H1 (cell line): ENCODE results near the gene TCN2. TPM values are rescaled to one million over a fixed set of nuclear protein-coding genes. Genes with fewer than 3 reads are reported as not detected.

ENCODE experiments used
- CTCF ChIA-PET: fragments of 300-600 bp; sonication (Branson Sonifier 250); formaldehyde crosslinking; loops from one replicate; lab custom pipeline; 2021; ENCODE audit not compliant: partially characterized antibody; lab: Charles Lee
- POLR2A ChIA-PET: fragments of 300-600 bp; sonication (Branson Sonifier 250); formaldehyde crosslinking; loops from one replicate; lab custom pipeline; 2021; ENCODE audit warnings: inconsistent platforms; ENCODE audit not compliant: partially characterized antibody; lab: Charles Lee
- DNase-seq, 2 experiments: peaks; one replicate each; pipeline versions ENCODE4 v3.0.0 to v3.0.0-alpha.2; 2010 to 2022; ENCODE audit warnings: low spot score in 2 of 2, low read depth in 1 of 2, mixed read lengths in 1 of 2
- FAIRE-seq: peaks from 2 replicates; lab custom pipeline; 2011; peaks lifted over from hg19 to GRCh38; lab: Jason Lieb, UNC
- H2AFZ ChIP-seq: 2 replicates; pipeline ENCODE4 v1.8.1; 2012; ENCODE audit warnings: low read length, inconsistent platforms
- H2AK5ac ChIP-seq: 2 replicates; pipeline ENCODE4 v1.6.1; 2013; ENCODE audit warnings: low read depth, low read length
- H2BK120ac ChIP-seq: replicated peaks from 2 replicates; pipeline ENCODE3; 2013; ENCODE audit warnings: low read depth, low read length, inconsistent platforms
- H2BK12ac ChIP-seq: 2 replicates; pipeline ENCODE4 v1.6.1; 2013; ENCODE audit warnings: low read depth, low read length
- H2BK15ac ChIP-seq: 2 replicates; pipeline ENCODE4 v1.6.1; 2013; ENCODE audit warnings: low read length
- H2BK20ac ChIP-seq: 2 replicates; pipeline ENCODE4 v1.6.1; 2013; ENCODE audit warnings: low read length
- H2BK5ac ChIP-seq: 2 replicates; pipeline ENCODE4 v1.6.1; 2013; ENCODE audit warnings: low read depth, low read length
- H3K14ac ChIP-seq: 2 replicates; pipeline ENCODE4 v1.6.1; 2013; ENCODE audit warnings: inconsistent platforms; ENCODE audit not compliant: insufficient read length
- H3K18ac ChIP-seq: 2 replicates; pipeline ENCODE4 v1.6.1; 2013; ENCODE audit warnings: low read length; ENCODE audit errors: extremely low read depth
- H3K23ac ChIP-seq: 2 replicates; pipeline ENCODE4 v1.6.1; 2013; ENCODE audit warnings: inconsistent platforms; ENCODE audit not compliant: insufficient read length
- H3K23me2 ChIP-seq: 2 replicates; pipeline ENCODE4 v1.6.1; 2013; ENCODE audit warnings: low read depth, low read length
- H3K27ac ChIP-seq: 2 replicates; pipeline ENCODE4 v1.6.1; 2011; ENCODE audit warnings: low read depth, low read length, inconsistent platforms
- H3K27me3 ChIP-seq, 4 experiments: replicated peaks in 1 of 4; 1 replicate in 1 of 4; 2 replicates in 3 of 4; pipeline versions ENCODE4 v1.6.1 to v1.8.1; 2011 to 2013; ENCODE audit warnings: low read length in 3 of 4, mild to moderate bottlenecking in 3 of 4, inconsistent platforms in 2 of 4, mixed read lengths in 2 of 4, moderate library complexity in 1 of 4; ENCODE audit not compliant: control insufficient read depth in 3 of 4, insufficient read depth in 3 of 4; ENCODE audit errors: extremely low read depth in 1 of 4
- H3K36me3 ChIP-seq, 4 experiments: 2 replicates each; pipeline versions ENCODE4 v1.6.1 to v1.8.1; 2011 to 2013; ENCODE audit warnings: mild to moderate bottlenecking in 4 of 4, low read length in 3 of 4, moderate library complexity in 2 of 4, control low read depth in 1 of 4, inconsistent platforms in 1 of 4; ENCODE audit not compliant: insufficient read depth in 4 of 4, control insufficient read depth in 2 of 4
- H3K4ac ChIP-seq: replicated peaks from 2 replicates; pipeline ENCODE3; 2013; ENCODE audit warnings: low read length, low read depth, mixed read lengths, inconsistent platforms; ENCODE audit not compliant: insufficient read length
- H3K4me1 ChIP-seq, 4 experiments: replicated peaks in 1 of 4; 1 replicate in 1 of 4; 2 replicates in 3 of 4; pipeline versions ENCODE4 v1.6.1 to v1.8.1; 2011 to 2013; ENCODE audit warnings: low read length in 3 of 4, inconsistent platforms in 2 of 4, mixed read lengths in 1 of 4; ENCODE audit not compliant: insufficient read depth in 4 of 4, control insufficient read depth in 3 of 4
- H3K4me2 ChIP-seq, 2 experiments: 2 replicates each; pipeline versions ENCODE4 v1.6.1 to v1.8.1; 2011 to 2013; ENCODE audit warnings: low read depth in 2 of 2, low read length in 2 of 2, control low read depth in 1 of 2, inconsistent platforms in 1 of 2, mild to moderate bottlenecking in 1 of 2; ENCODE audit not compliant: insufficient read depth in 1 of 2
- H3K4me3 ChIP-seq, 4 experiments: fragments of 200-600, 300-600 bp in 1 of 4; sonication (generic), shearing (Covaris generic), sonication (Bioruptor Twin) in 1 of 4; 2 replicates each; pipeline versions ENCODE4 v1.5.1 to v1.8.1; 2011 to 2016; ENCODE audit warnings: low read length in 4 of 4, low read depth in 3 of 4, control low read depth in 2 of 4, inconsistent platforms in 2 of 4, mild to moderate bottlenecking in 2 of 4, mixed read lengths in 1 of 4, moderate library complexity in 1 of 4; ENCODE audit not compliant: insufficient read depth in 2 of 4; ENCODE audit errors: extremely low read depth in 1 of 4
- H3K56ac ChIP-seq: replicated peaks from 2 replicates; pipeline ENCODE3; 2013; ENCODE audit warnings: low read depth, mild to moderate bottlenecking, mixed read lengths, low read length, inconsistent platforms; ENCODE audit not compliant: insufficient read length
- H3K79me1 ChIP-seq: 2 replicates; pipeline ENCODE4 v1.6.1; 2013; ENCODE audit warnings: low read depth, low read length, control low read depth
- H3K79me2 ChIP-seq, 2 experiments: 2 replicates each; pipeline versions ENCODE4 v1.6.1 to v1.8.1; 2012 to 2013; ENCODE audit warnings: low read length in 2 of 2, mild to moderate bottlenecking in 2 of 2, inconsistent platforms in 1 of 2; ENCODE audit not compliant: insufficient read depth in 2 of 2, control insufficient read depth in 1 of 2
- H3K9ac ChIP-seq, 4 experiments: replicated peaks in 1 of 4; 1 replicate in 1 of 4; 2 replicates in 3 of 4; pipeline versions ENCODE4 v1.6.1 to v1.8.1; 2011 to 2013; ENCODE audit warnings: low read depth in 3 of 4, low read length in 3 of 4, control low read depth in 2 of 4, mild to moderate bottlenecking in 2 of 4, moderate library complexity in 2 of 4, inconsistent platforms in 1 of 4; ENCODE audit errors: extremely low read depth in 1 of 4
- H3K9me3 ChIP-seq, 2 experiments: 2 replicates each; pipeline versions ENCODE4 v1.6.1 to v1.8.1; 2012 to 2013; ENCODE audit warnings: mild to moderate bottlenecking in 2 of 2, moderate library complexity in 2 of 2, control low read depth in 1 of 2, inconsistent platforms in 1 of 2, low read depth in 1 of 2, low read length in 1 of 2, mixed read lengths in 1 of 2; ENCODE audit not compliant: insufficient read depth in 2 of 2
- H4K20me1 ChIP-seq, 2 experiments: replicated peaks in 1 of 2; 2 replicates each; pipeline versions ENCODE3 to v1.8.1; 2011 to 2013; ENCODE audit warnings: inconsistent platforms in 2 of 2, low read length in 2 of 2, mild to moderate bottlenecking in 1 of 2; ENCODE audit not compliant: insufficient read depth in 2 of 2, control insufficient read depth in 1 of 2
- H4K5ac ChIP-seq: 2 replicates; pipeline ENCODE4 v1.6.1; 2013; ENCODE audit warnings: low read length, low read depth, mixed read lengths, inconsistent platforms; ENCODE audit not compliant: insufficient read length
- H4K8ac ChIP-seq: 2 replicates; pipeline ENCODE4 v1.8.0; 2013; ENCODE audit warnings: mild to moderate bottlenecking, moderate library complexity, low read length, inconsistent platforms; ENCODE audit not compliant: insufficient read depth; ENCODE audit errors: extremely low read depth
- H4K91ac ChIP-seq: replicated peaks from 2 replicates; pipeline ENCODE3; 2013; ENCODE audit warnings: low read length, mixed read lengths, inconsistent platforms; ENCODE audit not compliant: insufficient read length
- BCL11A ChIP-seq, 2 experiments: IDR thresholded peaks; one replicate each; pipeline ENCODE4 v1.6.1; 2011; ENCODE audit warnings: low read depth in 2 of 2, low read length in 2 of 2, mild to moderate bottlenecking in 2 of 2
- MAFK ChIP-seq: IDR thresholded peaks from 2 replicates; pipeline ENCODE4 v1.6.1; 2012; ENCODE audit warnings: low read depth, mild to moderate bottlenecking, improper control_type of control experiment, low read length
- RAD21 ChIP-seq, 2 experiments: IDR thresholded peaks in 1 of 2; conservative IDR thresholded peaks in 1 of 2; 2 replicates each; pipeline ENCODE4 v1.6.1; 2011; ENCODE audit warnings: low read depth in 2 of 2, low read length in 2 of 2, improper control_type of control experiment in 1 of 2, inconsistent platforms in 1 of 2, mild to moderate bottlenecking in 1 of 2, moderate library complexity in 1 of 2
- SP2 ChIP-seq: IDR thresholded peaks from 2 replicates; pipeline ENCODE4 v1.6.1; 2012; ENCODE audit warnings: mild to moderate bottlenecking, low read length, inconsistent platforms
- SP4 ChIP-seq: IDR thresholded peaks from 2 replicates; pipeline ENCODE4 v1.6.1; 2012; ENCODE audit warnings: low read length, inconsistent platforms
- TEAD4 ChIP-seq: IDR thresholded peaks from 2 replicates; pipeline ENCODE4 v1.6.1; 2012; ENCODE audit warnings: low read depth, low read length, inconsistent platforms, mixed read lengths
- WGBS, 2 experiments: shearing (Covaris generic) in 1 of 2; methylation state at CpG; one replicate each; pipeline versions ENCODE4 v1.1.6 to v1.1.7; 2013 to 2015; ENCODE audit warnings: low lambda C conversion rate in 2 of 2, mixed read lengths in 2 of 2, inconsistent platforms in 1 of 2, low coverage in 1 of 2, missing lambda C conversion rate in 1 of 2; ENCODE audit not compliant: insufficient replicate concordance in 2 of 2, insufficient coverage in 1 of 2, insufficient read length in 1 of 2; ENCODE audit errors: extremely low coverage in 1 of 2, missing lambda C conversion rate in 1 of 2; 5-methylcytosine and 5-hydroxymethylcytosine counted together
- polyA plus RNA-seq, 7 experiments: library from polyadenylated mRNA; depleted of rRNA in 3 of 7; stranded (reverse) in 5 of 7; unstranded in 2 of 7; fragments of >200 nt in 5 of 7; fragments of 200-250 nt in 2 of 7; gene quantifications; 1 replicate in 5 of 7; 2 replicates in 1 of 7; 4 replicates in 1 of 7; pipeline versions ENCODE4 v1.2.1 to v1.2.3, GENCODE V29; 2011 to 2013; ENCODE audit warnings: missing spikeins in 2 of 7, mixed read lengths in 2 of 7
- total RNA-seq: library from RNA; stranded (reverse); fragmentation: NEBNext Ultra II Directional; extraction: Animal tissue kit (Norgen Biotek cat#: 25700); gene quantifications from 2 replicates; pipeline ENCODE4 v1.2.1, GENCODE V29; 2021

The TCN2 gene
- total and polyA plus RNA-seq, 2 of the 8 experiments (the other 6 are each of a cell fraction or from before 2014, with no cell fraction given) = 30.0 to 87.8 TPM

- Histone ChIP-seq H2AK5ac (no peak overlapping the region), H3K56ac (no peak overlapping the region), H3K79me1 (no peaks in the 10 kb centered on the region), H2BK15ac (no peak overlapping the region), H2BK120ac (no peak overlapping the region), H4K20me1 (peaks cover 0 to 2% of the 10 kb centered on the region in 2 experiments), H3K9me3 (no peaks in the 10 kb centered on the region), H2BK12ac (no peak overlapping the region), H3K4me1 (peaks cover 3 to 10% (median 5%) of the 10 kb centered on the region in 4 experiments; a peak in 6 of 7 replicates), H2BK20ac (no peak overlapping the region), H3K79me2 (no peaks in the 10 kb centered on the region), H3K4me2 (no peak overlapping the region), H4K91ac (no peak overlapping the region), H4K5ac (no peak overlapping the region), H2AFZ (no peak overlapping the region), H3K4me3 (no peak overlapping the region), H3K23me2 (no peaks in the 10 kb centered on the region), H3K27me3 (no peaks in the 10 kb centered on the region), H3K4ac (no peak overlapping the region), H4K8ac (no peak overlapping the region), H3K18ac (no peak overlapping the region), H3K9ac (no peak overlapping the region), H3K23ac (no peak overlapping the region), H2BK5ac (no peak overlapping the region), H3K36me3 (no peaks in the 10 kb centered on the region), H3K14ac (no peak overlapping the region), H3K27ac (no peak overlapping the region)
- FAIRE-seq (no peak), DNase-seq (no peak)
- TF ChIP-seq SP2 = no peak
- no peak for TF ChIP-seq SP4
- no peak for TF ChIP-seq RAD21 (IDR thresholded peaks at IDR 0.05 in 1 of 2, conservative IDR thresholded peaks at IDR 0.05 in 1 of 2; ENCODE audit: low read depth in 2 of 2, low read length in 2 of 2)
- TF ChIP-seq MAFK = no peak
- no peak for TF ChIP-seq TEAD4
- no peak for TF ChIP-seq BCL11A (IDR thresholded peaks at IDR 0.05; ENCODE audit: low read depth in 2 of 2, low read length in 2 of 2)
- ChIA-PET POLR2A (interaction anchor here (3.6 kb wide), 1 partner anchor 11 kb away, joined by 16 read pairs; the partner anchor contains the start of gene PES1), CTCF (interaction anchor here (0.6 to 5.8 kb wide), 19 partner anchors 9 to 177 kb away, joined by 3 to 40 read pairs (median 4); partner anchors contain the start of gene PES1)
- WGBS, 2 experiments = 93% methylated on average over 4 of the region's 5 CpGs; no CpG with 5 or more reads in 1 of the 2 experiments
These were observed 5.5 kb upstream of the TCN2 start for GRCh38 chr22:30601464-30601863.
